ENCODE results near the gene IGFBP5. TPM values are rescaled to one million over a fixed set of nuclear protein-coding genes. Genes with fewer than 3 reads are reported as not detected.

IGFBP5 gene, protein sequence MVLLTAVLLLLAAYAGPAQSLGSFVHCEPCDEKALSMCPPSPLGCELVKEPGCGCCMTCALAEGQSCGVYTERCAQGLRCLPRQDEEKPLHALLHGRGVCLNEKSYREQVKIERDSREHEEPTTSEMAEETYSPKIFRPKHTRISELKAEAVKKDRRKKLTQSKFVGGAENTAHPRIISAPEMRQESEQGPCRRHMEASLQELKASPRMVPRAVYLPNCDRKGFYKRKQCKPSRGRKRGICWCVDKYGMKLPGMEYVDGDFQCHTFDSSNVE
- 100 to 1,000 TPM; 281 to 464 (median 362) TPM for polyA plus RNA-seq (ENCODE audit: insufficient read length in 4 of 4)

DNA sequence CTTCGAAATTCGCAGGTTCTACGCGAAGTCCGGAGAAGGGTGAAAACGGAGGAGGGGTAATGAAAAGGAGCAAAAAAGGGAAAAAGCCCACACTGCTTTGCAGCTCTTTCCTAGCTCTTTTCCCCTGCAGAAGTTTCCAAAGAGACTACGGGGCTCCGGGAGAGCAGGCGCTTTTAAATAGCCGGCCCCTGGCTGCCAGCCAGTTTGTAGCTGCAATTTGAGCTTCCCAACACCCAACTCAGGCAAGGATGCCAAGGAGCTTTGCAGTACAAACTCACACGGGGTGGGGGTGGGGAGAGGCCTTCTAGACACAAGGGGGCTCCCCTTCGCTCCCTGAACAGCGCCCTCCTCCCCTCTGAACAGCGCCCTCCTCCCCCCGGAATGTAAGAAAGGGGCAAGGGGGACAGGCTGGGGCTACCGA, at the start of gene IGFBP5:
Gene IGFBP5 (minus strand): TSS at position 149 of the 421 bp plus-strand sequence. CDS start 774 bp downstream, outside the sequence.
- peak in 2 of 4 donors; percentile 79 to 93 for DNase-seq (ENCODE audit: low read depth in 4 of 4, low spot score in 2 of 4)

DNA sequence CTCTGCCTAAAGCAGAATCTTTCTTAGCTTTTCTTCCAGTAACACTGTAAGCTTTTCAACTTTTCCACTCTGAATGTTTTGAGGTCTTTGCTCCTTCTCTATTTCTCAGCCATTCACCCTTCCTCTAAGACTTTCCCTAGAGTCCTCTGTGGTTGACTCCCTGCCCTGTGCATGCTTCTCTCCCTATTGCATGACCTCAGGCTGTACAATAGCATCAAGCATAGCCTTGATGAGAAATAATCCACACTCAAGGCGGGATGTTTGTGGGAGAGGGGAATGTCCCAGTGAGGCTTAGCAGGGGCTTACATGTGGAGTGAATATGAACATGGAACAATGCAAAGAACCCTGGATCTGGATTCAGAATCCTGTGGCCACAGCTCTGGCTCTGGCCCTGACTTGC, 48.4 kb upstream of the IGFBP5 start:
- DNase-seq (ENCODE audit: low read depth in 4 of 4, low spot score in 2 of 4) = no peak

DNA sequence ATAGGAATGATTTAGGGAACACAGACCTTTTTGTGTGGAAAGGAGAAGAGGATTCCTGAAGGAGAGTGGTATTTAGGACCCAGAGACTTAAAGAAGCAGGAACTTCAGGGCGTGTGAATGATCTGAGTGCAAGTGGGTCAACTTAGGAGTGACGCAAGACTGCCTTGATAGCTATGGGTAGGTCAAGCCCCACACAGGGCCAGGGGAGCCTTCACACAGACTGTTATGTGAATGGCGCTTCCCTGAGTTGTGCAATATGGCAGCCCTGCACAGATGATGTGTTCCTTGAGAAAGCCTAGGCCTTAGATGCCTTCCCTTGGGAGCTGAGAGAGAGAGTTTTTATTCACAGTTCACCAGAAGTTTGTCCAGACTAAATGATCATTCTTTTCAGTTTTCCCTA, 47.1 kb upstream of the IGFBP5 start:
- DNase-seq (ENCODE audit: low read depth in 4 of 4, low spot score in 2 of 4) = no peak

DNA sequence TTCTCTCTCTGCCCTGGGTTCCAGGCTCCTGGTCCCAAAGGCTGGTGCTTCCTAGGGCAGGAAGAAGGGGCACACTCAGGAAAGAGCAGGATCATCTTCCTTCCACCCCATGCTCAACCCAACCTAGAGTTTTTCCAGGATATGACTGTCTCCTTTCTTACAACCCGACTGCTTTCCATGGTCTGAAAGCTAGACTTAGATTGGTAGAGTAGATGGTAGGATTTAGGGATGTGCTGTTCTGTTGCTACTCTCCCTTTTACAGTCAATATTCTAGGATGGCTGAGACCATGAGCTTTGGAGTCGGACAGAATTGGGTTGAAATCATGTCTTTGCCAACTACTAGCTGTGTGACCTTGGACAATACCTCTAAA, 45.9 kb upstream of the IGFBP5 start:
- no peak for DNase-seq (ENCODE audit: low read depth in 4 of 4, low spot score in 2 of 4)

DNA sequence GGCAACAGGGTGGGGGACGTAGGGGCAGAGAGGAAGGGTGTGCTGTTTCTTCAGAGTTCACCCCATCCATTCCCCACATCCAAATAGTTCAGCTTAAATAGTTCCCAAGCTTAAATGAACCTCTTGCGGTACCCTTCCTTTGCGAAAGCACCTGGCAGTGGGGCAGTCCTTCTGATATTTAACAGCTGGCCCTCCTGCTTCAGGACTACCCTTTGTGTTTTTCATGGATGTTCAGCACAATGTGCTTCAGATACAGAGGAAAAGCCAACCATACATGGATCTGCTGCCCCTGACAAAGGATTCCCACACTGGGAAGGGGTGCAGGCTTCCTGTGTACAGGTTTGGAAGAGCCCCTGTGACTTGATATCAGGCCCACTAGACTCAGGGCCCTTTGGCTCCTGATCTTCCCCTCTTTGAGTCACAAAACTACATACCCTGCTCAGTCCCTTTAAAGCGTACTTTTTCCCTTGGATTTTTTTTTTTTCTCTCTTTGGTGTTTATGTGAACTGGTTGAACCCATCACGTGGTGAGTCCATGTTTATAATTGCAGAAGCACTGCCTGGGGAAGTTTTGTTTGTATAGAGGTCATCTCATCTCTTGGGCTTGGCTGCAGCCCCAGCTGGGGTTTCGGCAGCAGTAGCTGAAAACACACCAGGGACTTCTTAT, 45.3 kb upstream of the IGFBP5 start:
- DNase-seq (ENCODE audit: low read depth in 4 of 4, low spot score in 2 of 4) = no peak

DNA sequence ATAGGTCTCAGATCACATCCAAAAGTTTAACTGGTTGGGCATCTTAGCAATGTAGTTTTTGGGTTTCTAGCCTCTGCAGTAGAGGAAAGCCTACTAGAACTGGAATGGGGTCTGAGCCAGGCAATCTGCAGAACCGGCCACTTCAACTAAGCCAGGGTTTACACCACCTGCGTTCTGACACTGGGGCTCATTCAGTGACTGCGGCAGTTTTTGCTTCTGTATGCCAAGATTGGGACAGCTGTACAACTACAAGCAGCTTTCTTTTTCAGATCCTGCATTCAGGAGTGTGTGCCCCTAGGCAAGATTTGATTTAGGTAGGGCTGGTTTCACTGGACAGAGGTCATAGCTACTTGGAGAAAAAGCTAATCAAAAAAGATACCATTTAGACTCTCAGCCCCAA, 43.7 kb upstream of the IGFBP5 start:
- no peak for DNase-seq (ENCODE audit: low read depth in 4 of 4, low spot score in 2 of 4)

DNA sequence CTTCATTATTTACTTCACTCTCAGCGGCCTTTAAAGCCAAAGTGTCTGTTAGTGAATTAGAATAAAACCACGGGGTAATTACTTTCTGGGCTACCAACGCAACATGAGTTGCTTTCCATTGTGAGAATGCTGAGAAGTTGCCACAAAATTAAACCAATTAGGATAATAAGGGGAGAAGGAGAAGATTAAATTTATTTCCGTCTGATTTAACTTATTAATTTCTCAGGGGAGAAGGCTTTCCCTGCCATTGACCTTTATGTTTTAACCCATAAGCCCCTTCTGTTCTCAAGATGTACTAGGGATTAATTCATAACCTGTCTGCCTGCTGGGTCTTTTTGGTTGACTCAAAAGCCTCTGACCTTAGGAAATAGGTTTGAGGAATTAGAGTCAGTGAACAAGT, 42.3 kb upstream of the IGFBP5 start:
- DNase-seq (ENCODE audit: low read depth in 4 of 4, low spot score in 2 of 4) = no peak

DNA sequence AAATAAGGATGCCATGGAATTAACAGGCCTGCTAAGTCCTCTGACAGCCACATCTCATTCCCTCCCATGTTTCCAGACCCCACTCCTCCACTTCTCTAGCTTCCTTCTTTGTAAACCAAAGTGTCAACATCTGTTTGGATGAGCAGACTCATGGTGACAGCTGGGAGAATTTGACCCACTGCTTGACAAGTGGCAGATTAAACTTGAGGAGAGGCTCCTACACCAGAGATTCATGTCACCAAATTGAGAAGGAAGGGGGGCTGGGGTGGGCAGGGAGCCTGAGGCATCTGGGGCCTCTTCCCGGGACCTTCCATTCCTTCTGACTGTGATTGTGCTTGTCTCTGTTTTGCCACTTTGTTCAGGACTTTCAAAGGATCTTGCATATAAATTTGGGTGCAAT, 41.0 kb upstream of the IGFBP5 start:
- DNase-seq (ENCODE audit: low read depth in 4 of 4, low spot score in 2 of 4) = no peak

DNA sequence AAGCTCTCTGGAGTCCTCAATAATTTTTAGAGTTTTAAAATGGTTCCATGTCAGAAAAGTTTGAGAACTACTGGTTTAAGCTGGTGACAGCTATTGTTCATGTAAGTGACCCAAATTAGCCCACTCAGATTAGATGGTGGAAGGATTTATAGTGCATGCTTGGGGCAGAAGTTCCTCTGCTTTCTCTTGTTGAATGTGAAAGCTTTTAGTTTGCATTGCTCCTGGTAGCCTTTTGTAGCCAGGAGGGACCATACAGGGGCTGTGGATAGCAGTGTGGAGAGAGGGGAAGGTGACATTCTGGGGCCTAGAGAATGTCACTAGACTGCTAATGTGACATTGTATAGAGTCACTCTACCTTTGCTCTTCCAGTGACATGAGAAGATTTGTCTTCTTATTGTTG, 40.3 kb upstream of the IGFBP5 start:
- no peak for DNase-seq (ENCODE audit: low read depth in 4 of 4, low spot score in 2 of 4)

DNA sequence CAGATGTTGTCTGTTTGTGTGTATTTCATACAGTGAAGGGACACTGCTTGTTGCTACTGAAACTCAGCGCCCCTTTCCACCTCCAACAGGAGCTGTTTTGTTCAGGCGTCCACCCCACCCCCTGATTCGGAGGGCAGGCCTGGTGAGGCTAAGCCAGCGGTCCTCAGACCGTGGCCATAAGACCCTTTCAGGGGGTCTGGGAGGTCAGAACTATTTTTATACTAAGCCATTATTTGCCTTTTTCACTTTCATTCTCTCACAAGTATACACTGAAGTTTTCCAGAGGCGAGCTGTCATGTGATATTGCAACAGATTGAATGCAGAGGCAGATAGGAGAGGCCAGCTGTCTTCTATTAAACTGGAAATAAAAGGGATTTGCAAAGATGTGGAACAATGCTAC, 39.7 kb upstream of the IGFBP5 start:
- DNase-seq (ENCODE audit: low read depth in 4 of 4, low spot score in 2 of 4) = peak in 3 of 4 donors; percentile 47 to 56 (median 49)

DNA sequence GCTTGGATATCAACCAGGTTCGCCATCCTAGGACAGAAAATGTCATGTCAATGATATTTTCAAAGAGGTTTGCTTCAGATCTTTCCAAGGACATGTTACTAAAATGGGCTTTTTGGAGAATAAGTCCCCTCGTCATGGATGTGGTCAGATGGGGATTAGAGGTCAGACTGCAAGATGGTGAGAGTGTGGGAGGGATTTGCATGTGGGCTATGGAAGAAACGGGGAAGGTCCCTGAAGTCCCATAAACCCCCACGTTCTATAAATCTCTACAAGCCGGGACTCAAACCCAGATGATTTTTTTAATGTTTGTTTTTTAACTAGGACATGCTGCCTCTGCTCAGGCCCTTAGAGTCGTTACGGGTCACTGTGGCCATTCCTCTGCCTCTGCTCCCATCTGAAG, 37.7 kb upstream of the IGFBP5 start:
- DNase-seq (ENCODE audit: low read depth in 4 of 4, low spot score in 2 of 4) = no peak

DNA sequence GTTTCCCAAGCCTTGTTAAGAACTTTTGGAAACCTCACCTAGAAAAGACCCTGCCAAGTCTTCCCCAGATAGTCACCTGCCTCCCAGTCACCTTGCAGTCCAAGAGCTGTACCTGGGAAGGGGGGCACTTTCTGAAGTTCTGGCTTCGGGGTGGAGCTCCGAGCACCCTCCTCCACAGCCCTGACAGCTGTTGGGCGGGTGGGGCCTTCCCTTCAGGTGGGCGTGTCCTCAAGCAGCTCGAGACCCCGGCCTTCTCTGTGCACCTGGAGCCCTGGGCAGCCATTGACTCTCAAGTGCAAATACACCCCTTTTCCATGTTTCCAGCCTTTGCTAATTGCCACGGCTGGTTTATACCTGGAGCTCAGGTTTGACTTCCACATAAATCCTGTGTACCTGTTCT, 37.0 kb upstream of the IGFBP5 start:
- DNase-seq (ENCODE audit: low read depth in 4 of 4, low spot score in 2 of 4) = no peak

DNA sequence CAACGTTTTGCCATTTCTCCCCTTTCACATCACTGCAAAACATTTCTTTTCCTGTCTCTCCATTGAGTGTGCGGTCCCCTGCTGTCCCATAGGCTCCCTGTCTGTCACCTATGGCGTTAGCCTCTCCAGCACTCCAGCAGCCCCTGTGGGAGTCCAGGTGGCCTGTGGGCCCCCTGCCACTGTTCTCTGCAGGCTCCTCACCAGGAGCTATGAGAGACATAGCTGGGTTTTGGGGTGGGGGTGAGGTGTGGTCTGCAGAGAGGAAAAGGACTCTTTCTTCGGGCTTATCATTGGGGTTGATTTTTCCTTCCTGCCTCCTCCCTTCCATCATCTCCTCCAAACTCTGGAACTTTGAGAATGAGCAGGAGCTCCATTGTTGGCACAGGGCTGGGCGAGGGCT, 36.1 kb upstream of the IGFBP5 start:
- no peak for DNase-seq (ENCODE audit: low read depth in 4 of 4, low spot score in 2 of 4)

DNA sequence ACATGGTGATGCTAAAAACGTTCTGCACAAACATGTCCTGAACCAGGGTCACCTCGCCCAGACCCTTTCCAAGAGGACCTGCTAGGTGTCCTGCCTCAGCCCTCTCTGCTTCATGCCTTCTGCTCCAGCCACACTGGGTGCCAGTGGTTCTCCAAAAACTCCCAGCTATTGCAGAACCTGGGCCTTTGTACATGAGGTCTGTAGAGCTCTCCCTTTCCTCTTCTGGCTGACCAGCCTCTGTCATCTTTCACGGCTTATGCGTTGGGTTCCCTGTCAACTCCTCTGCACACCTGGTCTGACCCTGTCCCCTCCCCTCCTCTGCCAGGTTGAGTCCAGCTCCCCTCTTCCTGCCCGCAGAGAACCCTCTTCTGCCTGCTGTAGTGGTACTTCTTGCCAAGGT, 35.5 kb upstream of the IGFBP5 start:
- no peak for DNase-seq (ENCODE audit: low read depth in 4 of 4, low spot score in 2 of 4)

DNA sequence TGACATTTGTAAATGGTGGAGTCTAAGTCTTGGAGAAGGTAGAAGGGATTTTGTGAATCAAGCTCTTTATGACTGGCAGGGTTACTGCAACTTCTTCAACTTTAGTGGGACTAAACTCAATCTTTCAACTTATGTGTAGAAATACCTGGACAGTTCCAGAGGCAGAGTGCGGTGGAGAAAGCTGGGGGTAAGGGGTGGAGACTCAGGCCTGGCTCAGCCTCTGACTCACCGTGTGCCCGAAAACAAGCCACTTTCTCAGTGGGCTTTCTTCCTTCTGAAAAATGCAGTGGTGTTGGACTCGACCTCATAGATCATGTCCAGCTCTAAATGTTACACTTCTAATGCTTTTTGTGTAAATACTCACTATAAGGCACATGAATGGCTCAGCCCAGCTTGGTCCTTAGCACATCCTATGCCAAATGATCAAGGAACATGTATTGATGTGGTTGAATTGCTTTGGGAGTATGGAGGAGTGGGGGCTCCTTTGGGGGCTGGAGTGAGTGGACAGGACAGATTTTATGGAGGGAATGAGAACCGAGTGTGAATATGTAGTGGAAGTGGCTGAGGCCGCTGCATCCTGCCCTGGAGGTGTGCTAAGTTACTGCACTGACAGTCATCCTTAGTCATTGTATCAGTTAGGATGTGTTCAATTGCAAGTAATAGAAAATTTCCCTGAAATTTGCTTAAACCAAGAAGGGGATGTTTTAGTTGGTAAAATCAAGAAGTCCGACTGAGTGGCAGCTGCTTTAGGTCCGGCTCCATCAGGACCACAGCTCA, 32.2 kb upstream of the IGFBP5 start:
- no peak for DNase-seq (ENCODE audit: low read depth in 4 of 4, low spot score in 2 of 4)

DNA sequence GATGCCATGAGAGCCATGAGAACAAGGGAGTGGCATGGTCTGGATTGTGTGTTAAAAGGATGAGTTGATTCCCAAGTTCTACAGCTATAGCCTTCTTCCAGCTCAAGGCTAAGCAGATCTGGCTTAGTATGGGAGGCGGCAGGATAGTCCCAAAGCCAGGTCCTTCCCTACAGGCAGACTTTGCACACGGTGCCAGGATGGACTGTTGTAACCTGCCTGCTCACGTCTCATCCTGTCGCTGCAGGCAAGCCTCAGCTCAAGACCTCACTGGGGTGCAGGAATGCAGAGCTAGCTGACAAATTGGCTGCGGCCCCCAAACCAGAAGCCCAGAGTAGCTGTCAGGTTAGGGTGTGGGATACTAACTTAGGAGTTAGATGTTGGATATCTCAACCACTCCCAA, 28.8 kb upstream of the IGFBP5 start:
- no peak for DNase-seq (ENCODE audit: low read depth in 4 of 4, low spot score in 2 of 4)

DNA sequence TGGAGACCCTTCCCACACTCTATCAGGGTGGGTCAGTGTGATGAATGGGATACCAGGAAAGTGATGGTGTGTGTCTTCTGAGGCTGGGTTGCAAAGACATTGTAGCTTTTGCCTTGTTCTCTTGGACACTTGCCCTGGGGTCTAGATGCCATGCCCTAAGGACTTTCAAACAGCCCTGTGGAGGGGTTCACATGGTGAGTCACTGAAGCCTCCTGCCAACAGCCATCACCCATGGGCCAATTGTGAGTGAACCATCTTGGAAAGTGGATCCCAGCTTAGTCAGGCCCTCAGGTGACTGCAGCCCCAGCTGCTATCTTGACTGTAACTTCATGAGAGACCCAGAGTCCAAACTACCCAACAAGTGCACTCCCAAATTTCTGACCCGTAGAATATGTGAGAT, 25.8 kb upstream of the IGFBP5 start:
- DNase-seq (ENCODE audit: low read depth in 4 of 4, low spot score in 2 of 4) = no peak

DNA sequence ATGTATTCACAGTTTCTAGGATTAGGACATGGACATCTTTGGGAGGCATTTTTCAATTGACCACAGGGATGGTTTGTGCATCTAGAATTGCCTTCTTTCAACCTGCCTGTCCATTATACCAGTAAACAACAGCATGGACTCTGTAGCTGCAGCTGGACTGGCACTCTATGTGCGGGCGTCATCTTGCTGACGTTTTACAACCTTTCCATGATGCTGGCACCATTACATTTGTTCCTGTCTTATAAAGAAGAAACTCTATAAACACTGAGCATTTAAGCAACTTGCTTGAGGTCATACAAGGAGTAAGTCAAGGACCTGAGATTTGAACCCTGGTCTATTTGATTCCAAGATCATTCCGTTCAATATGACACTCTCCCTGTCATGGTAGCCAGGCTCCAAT, 25.4 kb upstream of the IGFBP5 start:
- DNase-seq (ENCODE audit: low read depth in 4 of 4, low spot score in 2 of 4) = no peak

DNA sequence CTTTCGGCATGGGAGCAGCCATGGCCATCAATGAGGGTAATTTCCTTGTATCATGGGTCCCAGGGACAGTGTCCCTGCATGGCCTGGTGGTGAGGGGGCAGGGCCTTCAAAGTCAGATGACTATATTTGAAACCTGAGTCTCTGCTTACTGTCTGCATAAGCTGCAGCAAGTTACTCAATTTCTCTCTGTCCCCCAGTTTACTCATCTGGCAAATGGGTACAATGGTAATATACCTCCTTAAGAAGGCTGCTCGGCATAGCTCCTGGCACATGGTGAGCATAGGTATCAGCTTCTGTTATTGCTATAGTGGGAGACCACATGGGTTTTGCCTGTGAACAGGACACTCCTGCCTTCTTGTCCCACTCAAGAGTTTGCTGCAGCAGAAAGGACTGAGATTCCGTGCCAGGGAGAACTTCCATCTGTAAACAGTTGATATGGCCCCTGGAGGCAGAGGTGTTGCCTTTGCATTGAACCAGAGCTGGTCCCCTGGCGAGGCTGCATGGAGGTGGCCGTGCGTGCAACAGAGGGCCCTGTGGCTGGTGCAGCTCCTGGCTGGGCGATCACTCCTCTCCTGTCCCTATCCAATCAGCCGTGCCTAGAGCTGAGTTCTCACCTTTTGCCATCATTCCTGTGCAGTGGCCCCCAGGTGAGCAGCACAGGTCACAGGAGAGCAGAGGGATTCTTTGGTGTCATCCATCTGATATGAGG, 22.7 kb upstream of the IGFBP5 start:
- no peak for DNase-seq (ENCODE audit: low read depth in 4 of 4, low spot score in 2 of 4)

DNA sequence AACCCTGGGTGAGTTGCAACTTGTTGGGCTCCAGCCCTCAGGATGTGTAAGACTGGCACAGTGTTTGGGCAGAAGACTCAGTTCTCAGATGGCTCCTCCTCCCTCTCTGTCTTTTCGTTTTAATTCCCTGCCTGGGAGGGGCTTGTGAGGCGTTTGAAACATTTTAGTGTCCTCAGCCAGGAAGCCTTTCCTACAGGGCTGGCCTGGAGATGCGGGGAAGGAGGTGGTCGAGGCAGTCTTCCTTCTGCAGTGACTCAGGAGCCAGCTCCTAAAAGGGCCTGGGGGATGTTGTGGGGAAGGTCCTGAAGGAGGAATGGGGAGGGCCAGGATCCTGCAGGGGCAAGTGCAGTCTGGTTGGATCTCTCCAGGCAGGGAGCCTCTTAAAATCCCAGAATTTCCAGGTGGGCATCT, 22.1 kb upstream of the IGFBP5 start:
- DNase-seq (ENCODE audit: low read depth in 4 of 4, low spot score in 2 of 4) = no peak

DNA sequence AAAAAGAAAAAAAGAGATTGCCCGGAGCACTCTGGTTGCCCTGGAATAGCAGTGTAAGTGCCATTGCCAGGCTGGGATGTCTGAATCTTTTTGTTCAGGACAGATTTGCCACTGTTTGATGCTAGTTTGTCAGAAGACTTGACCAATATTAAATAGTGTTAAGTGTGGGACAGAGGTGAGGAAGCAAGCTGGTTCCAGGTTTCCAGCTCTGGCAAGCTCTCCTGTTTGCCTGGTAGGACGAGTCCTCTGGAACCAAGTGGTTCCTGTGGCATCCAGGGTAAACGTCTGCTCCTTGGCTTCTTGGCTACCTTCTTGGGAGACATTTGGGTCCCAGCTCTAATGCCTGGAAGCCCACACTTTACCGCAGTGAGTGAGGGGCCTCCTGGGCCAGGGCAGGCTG, 20.8 kb upstream of the IGFBP5 start:
- no peak for DNase-seq (ENCODE audit: low read depth in 4 of 4, low spot score in 2 of 4)

Measured in left renal cortex interstitium (tissue), 4 donors.